Spleen (tissue), 11 donors: ENCODE results near the gene MDFI. TPM values are rescaled to one million over a fixed set of nuclear protein-coding genes. Genes with fewer than 3 reads are reported as not detected.
A peak's percentile ranks its signal among the peaks of the same experiment; 100 is the strongest.

Experiments used
- DNase-seq: peaks from one replicate; pipeline ENCODE4 v3.0.0-alpha.2; 2020
- H3K27ac ChIP-seq, 8 donors: fragments of 200-600 bp; sonication (generic) in 7 of 8; 1 replicate in 4 of 8; 2 replicates in 4 of 8; pipeline versions ENCODE4 v1.5.0 to v1.8.0; 2016 to 2021; ENCODE audit warnings: inconsistent platforms in 4 of 8, mild to moderate bottlenecking in 4 of 8, moderate library complexity in 1 of 8
- H3K27me3 ChIP-seq, 7 donors: fragments of 200-600 bp; sonication (generic) in 6 of 7; replicated peaks in 1 of 7; 1 replicate in 4 of 7; 2 replicates in 3 of 7; pipeline versions ENCODE4 v1.5.0 to v1.8.0; 2016 to 2021; ENCODE audit warnings: inconsistent platforms in 3 of 7, mild to moderate bottlenecking in 1 of 7
- H3K36me3 ChIP-seq, 6 donors: fragments of 200-600 bp; sonication (generic) in 5 of 6; 1 replicate in 4 of 6; 2 replicates in 2 of 6; pipeline versions ENCODE4 v1.5.0 to v1.8.0; 2016 to 2021; ENCODE audit warnings: inconsistent platforms in 2 of 6
- H3K4me1 ChIP-seq, 6 donors: fragments of 200-600 bp; sonication (generic) in 5 of 6; 1 replicate in 3 of 6; 2 replicates in 3 of 6; pipeline versions ENCODE4 v1.5.0 to v1.8.0; 2016 to 2021; ENCODE audit warnings: inconsistent platforms in 3 of 6
- H3K4me3 ChIP-seq, 8 donors: fragments of 200-600 bp; sonication (generic) in 7 of 8; 1 replicate in 4 of 8; 2 replicates in 4 of 8; pipeline versions ENCODE4 v1.5.0 to v1.8.0; 2016 to 2021; ENCODE audit warnings: inconsistent platforms in 4 of 8, mild to moderate bottlenecking in 4 of 8, moderate library complexity in 2 of 8
- H3K9me3 ChIP-seq, 8 donors: fragments of 200-600 bp; sonication (generic) in 7 of 8; 1 replicate in 4 of 8; 2 replicates in 4 of 8; pipeline versions ENCODE4 v1.5.0 to v1.8.0; 2016 to 2021; ENCODE audit warnings: inconsistent platforms in 4 of 8
- POLR2A ChIP-seq, 3 donors: fragments of 450-650 bp; IDR thresholded peaks; one replicate each; pipeline ENCODE4 v1.5.1; 2017; ENCODE audit warnings: antibody characterized with exemption in 3 of 3, mild to moderate bottlenecking in 1 of 3
- POLR2AphosphoS5 ChIP-seq, 3 donors: sonication (generic); formaldehyde crosslinking; IDR thresholded peaks; one replicate each; pipeline ENCODE4 v1.5.1; 2017; ENCODE audit warnings: antibody characterized with exemption in 3 of 3
- WGBS, 5 donors: extraction: QIAGEN DNeasy Blood & Tissue Kit in 3 of 5; methylation state at CpG; one replicate each; pipeline versions ENCODE4 v1.1.5 to v1.1.7; 2013 to 2018; 5-methylcytosine and 5-hydroxymethylcytosine counted together
- intact Hi-C: fragments of 100-400 bp; cut with DNase I; formaldehyde crosslinking; loops from one replicate; pipeline ENCODE4 v1.15.0; 2023; ENCODE audit warnings: low total_unique reads
- polyA plus RNA-seq, 3 donors: library from polyadenylated mRNA; stranded (reverse); fragments of 200-250 nt; gene quantifications; one replicate each; pipeline ENCODE4 v1.2.1, GENCODE V29; 2013
- total RNA-seq, 7 donors: library from RNA; depleted of rRNA in 3 of 7; stranded (reverse); fragments of >200 nt in 3 of 7; fragmentation: NEBNext Ultra II Directional in 4 of 7; extraction: Animal tissue kit (Norgen Biotek cat#: 25700) in 4 of 7; gene quantifications; one replicate each; pipeline versions ENCODE4 v1.1.0 to v1.2.1, GENCODE V29; 2016 to 2021
- TF ChIP-seq, protein P1 (sequence below), 11 experiments: fragments of 200-600 bp in 7 of 11; fragments of 450-650 bp in 4 of 11; sonication (generic) in 4 of 11; IDR thresholded peaks in 8 of 11; conservative IDR thresholded peaks in 3 of 11; 1 replicate in 7 of 11; 2 replicates in 4 of 11; pipeline versions ENCODE4 v1.4.0 to v1.8.0; 2016 to 2021; ENCODE audit warnings: antibody characterized with exemption in 11 of 11, inconsistent platforms in 4 of 11, mild to moderate bottlenecking in 1 of 11
- donor health status: healthy with polysubstance abuse.
- donor health status: DM: no; HTN: no; CAD: no; lungs with moderate emphysema.
- donor health status: DM: no; HTN: no; CAD: no.
- donor health status: Bipolar disorder and iron deficiency.
- donor health status: healthy.
- donor health status: DM: no; HTN: no; CAD: no.
- donor health status: DM: yes; HTN: yes; CAD: no.

Gene MDFI
- total and polyA plus RNA-seq, 10 donors: 0.28 to 0.82 (median 0.47) TPM; not detected in 5

DNA sequence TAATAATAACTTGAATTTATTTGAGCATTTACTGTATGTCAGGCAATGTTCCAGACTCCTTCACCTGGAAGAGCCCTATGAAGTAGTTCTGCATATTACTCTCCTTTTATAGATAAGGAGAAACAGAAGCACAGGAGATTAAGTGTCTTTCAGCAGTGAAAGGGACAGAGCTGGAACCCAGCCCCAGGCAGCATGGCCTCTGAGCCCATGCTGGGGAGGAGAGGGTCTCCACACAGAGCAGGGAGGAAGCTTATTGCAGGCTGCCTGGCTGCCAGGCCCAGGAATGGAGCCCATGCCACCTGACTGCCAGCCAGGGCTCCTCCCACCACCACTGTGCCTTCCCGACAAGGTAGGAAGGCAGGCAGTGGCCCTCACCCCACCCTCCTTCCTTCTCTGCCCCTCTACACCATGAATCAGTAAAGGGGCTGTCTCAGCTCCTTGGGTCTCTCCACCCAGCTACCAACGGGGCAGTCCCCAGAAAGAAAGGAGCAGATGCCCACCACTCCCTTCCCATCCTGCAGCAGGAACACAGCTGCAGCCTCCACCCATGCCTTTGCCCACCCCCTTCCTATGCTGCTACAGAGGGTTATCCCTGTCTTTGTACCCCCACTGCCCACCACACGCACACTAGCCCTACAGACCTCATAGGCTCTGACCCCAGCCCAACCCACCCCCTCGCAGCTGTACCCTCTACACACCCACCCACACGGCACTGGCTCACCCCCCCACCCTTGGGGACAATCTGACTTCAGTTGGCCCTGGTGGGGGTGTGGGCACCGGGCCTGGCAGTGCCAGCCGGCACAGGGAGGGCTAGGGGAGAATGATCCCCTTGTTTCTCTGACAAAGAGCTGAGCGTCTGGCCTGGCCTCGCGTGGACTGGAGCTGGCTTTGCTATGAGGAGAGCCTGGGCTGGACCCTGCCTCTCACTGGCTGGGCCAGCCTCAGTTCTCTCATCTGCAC, 55.3 kb downstream of the MDFI start:
- no peak overlapping the region for H3K4me3 ChIP-seq
- H3K27me3 ChIP-seq: no peaks in the 10 kb centered on the region
- no peaks in the 10 kb centered on the region for H3K9me3 ChIP-seq
- 73 to 85% (median 80%) methylated on average over 9 to 10 of the region's 10 CpGs for WGBS, 5 donors
- peaks cover 0 to 62% (median 27%) of the 10 kb centered on the region in 6 donors for H3K36me3 ChIP-seq
- peaks cover 7 to 56% (median 22%) of the 10 kb centered on the region in 6 donors for H3K4me1 ChIP-seq
- peak overlapping the region in 3 of 8 donors; percentile 3 to 61 (median 7) for H3K27ac ChIP-seq
- peak in 1 of 3 donors; percentile 47 for TF ChIP-seq POLR2AphosphoS5 (IDR thresholded peaks at IDR 0.05)
- TF ChIP-seq, protein P1, sequence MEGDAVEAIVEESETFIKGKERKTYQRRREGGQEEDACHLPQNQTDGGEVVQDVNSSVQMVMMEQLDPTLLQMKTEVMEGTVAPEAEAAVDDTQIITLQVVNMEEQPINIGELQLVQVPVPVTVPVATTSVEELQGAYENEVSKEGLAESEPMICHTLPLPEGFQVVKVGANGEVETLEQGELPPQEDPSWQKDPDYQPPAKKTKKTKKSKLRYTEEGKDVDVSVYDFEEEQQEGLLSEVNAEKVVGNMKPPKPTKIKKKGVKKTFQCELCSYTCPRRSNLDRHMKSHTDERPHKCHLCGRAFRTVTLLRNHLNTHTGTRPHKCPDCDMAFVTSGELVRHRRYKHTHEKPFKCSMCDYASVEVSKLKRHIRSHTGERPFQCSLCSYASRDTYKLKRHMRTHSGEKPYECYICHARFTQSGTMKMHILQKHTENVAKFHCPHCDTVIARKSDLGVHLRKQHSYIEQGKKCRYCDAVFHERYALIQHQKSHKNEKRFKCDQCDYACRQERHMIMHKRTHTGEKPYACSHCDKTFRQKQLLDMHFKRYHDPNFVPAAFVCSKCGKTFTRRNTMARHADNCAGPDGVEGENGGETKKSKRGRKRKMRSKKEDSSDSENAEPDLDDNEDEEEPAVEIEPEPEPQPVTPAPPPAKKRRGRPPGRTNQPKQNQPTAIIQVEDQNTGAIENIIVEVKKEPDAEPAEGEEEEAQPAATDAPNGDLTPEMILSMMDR (IDR thresholded peaks at IDR 0.05 in 8 of 11, conservative IDR thresholded peaks at IDR 0.05 in 3 of 11): no peak
- DNase-seq: no peak
- intact Hi-C loops: no loop called here

DNA sequence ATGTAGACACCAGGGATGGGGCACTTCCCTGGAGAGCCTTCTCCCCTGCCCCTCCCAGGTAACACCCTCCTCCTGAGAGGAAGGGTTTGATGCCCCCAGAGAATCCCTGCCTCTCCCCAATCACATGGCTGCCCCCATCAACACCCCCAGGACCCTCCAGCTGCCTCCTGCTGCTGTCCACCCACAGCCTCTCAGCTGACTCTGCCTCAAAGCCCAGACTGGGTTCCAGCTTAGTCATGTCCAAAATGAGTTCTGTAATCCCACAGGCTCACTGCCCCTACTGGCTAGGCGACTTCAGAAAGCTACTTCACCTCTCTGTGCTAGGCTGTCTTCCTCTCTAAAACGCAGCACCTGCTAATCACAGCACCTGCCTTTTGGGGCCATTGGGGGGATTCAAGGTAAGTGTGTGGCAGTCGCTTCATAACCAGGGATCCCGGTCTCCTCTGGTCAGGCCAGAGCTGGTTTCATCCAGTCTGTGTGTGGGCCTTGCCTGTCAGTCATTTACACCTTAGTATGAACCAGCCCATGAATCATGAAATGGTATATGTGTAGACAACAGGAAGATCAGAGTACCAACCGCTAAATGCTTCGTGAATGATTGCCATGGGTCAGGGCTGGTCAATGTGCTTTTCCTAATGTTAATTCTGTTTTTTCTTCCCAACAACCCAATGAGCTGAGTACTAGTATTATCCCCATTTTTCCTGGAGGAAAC, 56.7 kb downstream of the MDFI start:
- Histone ChIP-seq H3K27me3 (no peaks in the 10 kb centered on the region), H3K4me1 (peaks cover 11 to 70% (median 35%) of the 10 kb centered on the region in 6 donors), H3K4me3 (no peak overlapping the region), H3K27ac (peak overlapping the region in 2 of 8 donors; percentile 2 to 61), H3K9me3 (no peaks in the 10 kb centered on the region), H3K36me3 (peaks cover 0 to 61% (median 18%) of the 10 kb centered on the region in 6 donors)
- WGBS, 5 donors: 71 to 89% (median 81%) methylated on average over 5 to 6 of the region's 6 CpGs
- no peak for TF ChIP-seq POLR2A (IDR thresholded peaks at IDR 0.05)
- TF ChIP-seq POLR2AphosphoS5 (IDR thresholded peaks at IDR 0.05): no peak
- TF ChIP-seq, protein P1 (IDR thresholded peaks at IDR 0.05 in 8 of 11, conservative IDR thresholded peaks at IDR 0.05 in 3 of 11): no peak
- intact Hi-C loops: no loop called here
- no peak for DNase-seq

DNA sequence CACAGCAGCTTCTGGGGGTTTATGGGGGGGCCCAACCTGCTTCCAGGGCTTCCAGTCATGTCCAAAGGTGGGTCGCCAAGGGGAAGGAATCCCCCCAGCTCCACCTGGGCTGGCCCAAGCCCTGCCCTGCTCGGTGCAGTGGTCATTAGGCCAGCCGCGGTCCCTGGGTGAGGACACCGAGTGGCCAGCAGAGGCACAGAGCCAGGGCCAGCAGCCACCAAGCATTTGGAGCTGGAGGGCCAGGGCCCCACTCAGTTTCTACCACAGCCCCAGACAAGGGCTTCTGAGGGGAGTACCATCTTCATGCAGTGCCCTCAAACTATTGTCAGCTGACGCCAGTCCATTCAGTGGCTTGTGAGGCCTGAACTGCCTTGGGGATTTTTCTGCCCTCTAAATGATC, 57.6 kb downstream of the MDFI start:
- Histone ChIP-seq H3K36me3 (peaks cover 0 to 55% (median 10%) of the 10 kb centered on the region in 6 donors), H3K9me3 (no peaks in the 10 kb centered on the region), H3K4me3 (no peak overlapping the region), H3K27ac (peak overlapping the region in 1 of 8 donors; percentile 61), H3K4me1 (peaks cover 14 to 77% (median 40%) of the 10 kb centered on the region in 6 donors), H3K27me3 (no peaks in the 10 kb centered on the region)
- WGBS, 5 donors: 89 to 96% (median 94%) methylated on average over 3 to 6 of the region's 6 CpGs
- DNase-seq: no peak
- intact Hi-C loops: no loop called here
- TF ChIP-seq, protein P1 (IDR thresholded peaks at IDR 0.05 in 8 of 11, conservative IDR thresholded peaks at IDR 0.05 in 3 of 11): no peak
- TF ChIP-seq POLR2AphosphoS5 (IDR thresholded peaks at IDR 0.05): peak in 2 of 3 donors; percentile 16 to 63
- no peak for TF ChIP-seq POLR2A (IDR thresholded peaks at IDR 0.05)
